A673 (cell line): ENCODE data around the gene PLIN3.

ENCODE experiments used
- CTCF ChIP-seq: fragments of 300-800, 200-600 bp; sonication (generic); conservative IDR thresholded peaks from 2 replicates; pipeline ENCODE4 v1.5.1; 2017; ENCODE audit warnings: low read depth, mild to moderate bottlenecking, antibody characterized with exemption, low read length, moderate library complexity, mixed read lengths
- EZH2 ChIP-seq: fragments of 200-600 bp; sonication (generic); IDR thresholded peaks from 2 replicates; pipeline ENCODE4 v1.6.1; 2017; ENCODE audit warnings: borderline replicate concordance, low read depth, mild to moderate bottlenecking, mixed read lengths, antibody characterized with exemption, low read length; ENCODE audit not compliant: poor library complexity, severe bottlenecking

DNA sequence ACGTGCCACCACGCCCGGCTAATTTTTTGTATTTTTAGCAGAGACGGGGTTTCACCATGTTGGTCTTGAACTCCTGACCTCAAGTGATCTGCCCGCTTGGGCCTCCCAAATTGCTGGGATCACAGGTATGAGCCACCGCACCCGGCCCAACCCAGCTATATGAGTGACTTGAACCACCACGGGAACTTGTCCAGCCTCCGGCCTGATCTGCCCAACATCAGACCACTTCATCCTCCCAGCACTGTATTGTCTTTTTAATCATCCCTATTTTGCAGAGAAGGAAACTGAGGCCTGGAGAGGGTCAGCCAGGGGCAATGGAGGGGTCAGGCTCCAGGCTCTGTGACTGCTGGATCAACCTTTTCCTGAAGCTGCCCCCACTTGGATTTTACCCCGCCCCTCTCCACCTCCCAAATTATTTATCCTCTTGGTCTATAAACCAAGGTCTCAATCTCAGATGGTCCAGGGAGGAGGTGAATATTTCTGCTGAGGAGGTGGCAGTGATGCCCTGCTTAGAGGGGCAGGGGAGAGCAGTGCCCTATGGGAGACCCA lies 893 bp upstream of the PLIN3 start:
- TF ChIP-seq CTCF (no peak), EZH2 (no peak)
